ENCODE results near the gene TKFC. TPM values are rescaled to one million over a fixed set of nuclear protein-coding genes. Genes with fewer than 3 reads are reported as not detected.

The TKFC gene
- total RNA-seq, 1 donor from 2014 or later, result 32.1 TPM

DNA sequence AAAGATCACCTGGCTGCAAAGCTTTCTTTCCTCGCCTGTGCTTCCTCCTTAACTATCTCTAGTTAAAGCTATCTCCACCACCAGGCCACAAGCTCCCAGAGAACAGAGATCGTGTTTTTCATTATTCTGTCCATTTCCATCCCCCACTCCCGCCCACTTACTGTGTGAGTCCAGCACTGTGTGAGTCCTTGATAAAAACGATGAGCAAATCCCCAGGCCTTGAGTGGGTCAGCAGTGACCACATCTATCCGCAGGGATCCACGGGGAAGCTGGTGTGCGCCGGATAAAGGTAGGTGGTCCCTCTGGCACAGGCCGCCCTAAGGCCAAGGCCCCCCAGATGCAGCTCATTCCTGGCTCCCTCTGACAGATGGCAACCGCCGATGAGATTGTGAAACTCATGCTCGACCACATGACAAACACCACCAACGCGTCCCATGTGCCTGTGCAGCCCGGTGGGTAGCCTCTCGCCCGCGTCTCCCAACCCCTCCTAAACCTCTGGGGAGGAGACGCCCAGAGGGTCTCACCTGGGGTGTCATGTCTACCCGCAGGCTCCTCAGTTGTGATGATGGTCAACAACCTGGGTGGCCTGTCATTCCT lies 9.3 kb downstream of the TKFC start:
- no peak for ATAC-seq
- H3K9me3 ChIP-seq, result no peaks in the 10 kb centered on the region
- no peak overlapping the region for H3K27ac ChIP-seq
- H3K27me3 ChIP-seq, result no peaks in the 10 kb centered on the region
- H3K4me3 ChIP-seq, result no peak overlapping the region
- no peaks in the 10 kb centered on the region for H3K4me1 ChIP-seq
- no peak for DNase-seq
- intact Hi-C loops (cut with DNase I), result no loop called here
- TF ChIP-seq, protein P1, sequence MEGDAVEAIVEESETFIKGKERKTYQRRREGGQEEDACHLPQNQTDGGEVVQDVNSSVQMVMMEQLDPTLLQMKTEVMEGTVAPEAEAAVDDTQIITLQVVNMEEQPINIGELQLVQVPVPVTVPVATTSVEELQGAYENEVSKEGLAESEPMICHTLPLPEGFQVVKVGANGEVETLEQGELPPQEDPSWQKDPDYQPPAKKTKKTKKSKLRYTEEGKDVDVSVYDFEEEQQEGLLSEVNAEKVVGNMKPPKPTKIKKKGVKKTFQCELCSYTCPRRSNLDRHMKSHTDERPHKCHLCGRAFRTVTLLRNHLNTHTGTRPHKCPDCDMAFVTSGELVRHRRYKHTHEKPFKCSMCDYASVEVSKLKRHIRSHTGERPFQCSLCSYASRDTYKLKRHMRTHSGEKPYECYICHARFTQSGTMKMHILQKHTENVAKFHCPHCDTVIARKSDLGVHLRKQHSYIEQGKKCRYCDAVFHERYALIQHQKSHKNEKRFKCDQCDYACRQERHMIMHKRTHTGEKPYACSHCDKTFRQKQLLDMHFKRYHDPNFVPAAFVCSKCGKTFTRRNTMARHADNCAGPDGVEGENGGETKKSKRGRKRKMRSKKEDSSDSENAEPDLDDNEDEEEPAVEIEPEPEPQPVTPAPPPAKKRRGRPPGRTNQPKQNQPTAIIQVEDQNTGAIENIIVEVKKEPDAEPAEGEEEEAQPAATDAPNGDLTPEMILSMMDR (IDR thresholded peaks at IDR 0.05), result no peak
- H3K36me3 ChIP-seq, result no peaks in the 10 kb centered on the region

DNA sequence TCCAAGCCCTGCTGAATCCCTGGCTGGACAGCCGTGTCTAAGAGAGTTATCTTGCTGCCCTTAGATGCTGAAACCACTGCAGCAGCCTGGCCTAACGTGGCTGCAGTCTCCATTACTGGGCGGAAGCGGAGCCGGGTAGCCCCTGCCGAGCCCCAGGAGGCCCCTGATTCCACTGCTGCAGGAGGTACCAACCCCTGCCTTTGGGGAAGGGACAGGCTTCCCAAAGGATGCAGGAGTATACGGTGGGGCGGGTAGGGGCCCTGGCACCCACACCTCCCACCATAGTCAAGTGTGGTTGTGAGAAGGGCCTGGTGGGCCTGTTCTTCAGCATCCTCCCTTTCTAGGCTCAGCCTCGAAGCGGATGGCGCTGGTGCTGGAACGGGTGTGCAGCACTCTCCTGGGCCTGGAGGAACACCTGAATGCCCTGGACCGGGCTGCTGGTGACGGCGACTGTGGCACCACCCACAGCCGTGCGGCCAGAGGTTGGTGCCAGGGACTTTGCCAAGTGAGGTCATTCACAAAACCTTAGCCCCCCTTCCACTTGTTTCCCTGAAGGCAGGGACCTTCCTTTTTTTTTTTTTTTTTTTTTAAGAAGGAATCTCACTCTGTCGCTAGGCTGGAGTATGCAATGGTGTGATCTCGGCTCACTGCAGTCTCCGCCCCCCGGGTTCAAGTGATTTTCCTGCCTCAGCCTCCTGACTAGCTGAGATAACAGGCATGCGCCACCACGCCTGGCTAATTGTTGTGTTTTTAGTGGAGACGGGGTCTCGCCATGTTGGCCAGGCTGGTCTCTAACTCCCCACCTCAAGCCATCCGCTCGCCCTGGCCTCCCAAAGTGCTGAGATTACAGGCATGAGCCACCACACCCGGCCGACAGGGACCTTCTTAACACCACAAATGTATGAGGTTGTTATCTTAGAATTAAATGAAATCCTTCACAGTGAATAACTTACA lies 11.0 kb downstream of the TKFC start:
- no peaks in the 10 kb centered on the region for H3K27me3 ChIP-seq
- DNase-seq, result no peak
- no peaks in the 10 kb centered on the region for H3K9me3 ChIP-seq
- H3K27ac ChIP-seq, result no peak overlapping the region
- TF ChIP-seq, protein P1 (IDR thresholded peaks at IDR 0.05), result no peak
- H3K4me3 ChIP-seq, result no peak overlapping the region
- intact Hi-C loops (cut with DNase I), result no loop called here
- H3K4me1 ChIP-seq, result no peaks in the 10 kb centered on the region
- no peak for ATAC-seq
- peaks cover 6% of the 10 kb centered on the region for H3K36me3 ChIP-seq

DNA sequence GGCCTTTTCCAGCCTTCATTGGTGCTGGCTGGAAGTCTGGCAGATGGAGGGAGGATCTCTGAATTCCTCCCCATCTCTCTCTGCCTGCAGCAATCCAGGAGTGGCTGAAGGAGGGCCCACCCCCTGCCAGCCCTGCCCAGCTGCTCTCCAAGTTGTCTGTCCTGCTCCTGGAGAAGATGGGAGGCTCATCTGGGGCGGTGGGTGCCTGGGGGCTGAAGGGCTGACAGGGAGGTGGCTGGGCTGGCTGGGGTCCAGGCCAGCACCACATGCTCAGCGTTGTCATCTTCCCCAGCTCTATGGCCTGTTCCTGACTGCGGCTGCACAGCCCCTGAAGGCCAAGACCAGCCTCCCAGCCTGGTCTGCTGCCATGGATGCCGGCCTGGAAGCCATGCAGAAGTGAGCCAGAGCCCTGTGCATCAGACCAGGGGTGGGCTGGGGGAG lies 12.2 kb downstream of the TKFC start:
- Histone ChIP-seq H3K9me3 (no peaks in the 10 kb centered on the region), H3K36me3 (peaks cover 17% of the 10 kb centered on the region), H3K4me3 (no peak overlapping the region), H3K4me1 (no peaks in the 10 kb centered on the region), H3K27me3 (no peaks in the 10 kb centered on the region), H3K27ac (peak overlapping the region; percentile 19)
- DNase-seq (no peak), ATAC-seq (no peak)
- intact Hi-C loops (cut with DNase I), result no loop called here
- TF ChIP-seq, protein P1 (IDR thresholded peaks at IDR 0.05), result no peak

DNA sequence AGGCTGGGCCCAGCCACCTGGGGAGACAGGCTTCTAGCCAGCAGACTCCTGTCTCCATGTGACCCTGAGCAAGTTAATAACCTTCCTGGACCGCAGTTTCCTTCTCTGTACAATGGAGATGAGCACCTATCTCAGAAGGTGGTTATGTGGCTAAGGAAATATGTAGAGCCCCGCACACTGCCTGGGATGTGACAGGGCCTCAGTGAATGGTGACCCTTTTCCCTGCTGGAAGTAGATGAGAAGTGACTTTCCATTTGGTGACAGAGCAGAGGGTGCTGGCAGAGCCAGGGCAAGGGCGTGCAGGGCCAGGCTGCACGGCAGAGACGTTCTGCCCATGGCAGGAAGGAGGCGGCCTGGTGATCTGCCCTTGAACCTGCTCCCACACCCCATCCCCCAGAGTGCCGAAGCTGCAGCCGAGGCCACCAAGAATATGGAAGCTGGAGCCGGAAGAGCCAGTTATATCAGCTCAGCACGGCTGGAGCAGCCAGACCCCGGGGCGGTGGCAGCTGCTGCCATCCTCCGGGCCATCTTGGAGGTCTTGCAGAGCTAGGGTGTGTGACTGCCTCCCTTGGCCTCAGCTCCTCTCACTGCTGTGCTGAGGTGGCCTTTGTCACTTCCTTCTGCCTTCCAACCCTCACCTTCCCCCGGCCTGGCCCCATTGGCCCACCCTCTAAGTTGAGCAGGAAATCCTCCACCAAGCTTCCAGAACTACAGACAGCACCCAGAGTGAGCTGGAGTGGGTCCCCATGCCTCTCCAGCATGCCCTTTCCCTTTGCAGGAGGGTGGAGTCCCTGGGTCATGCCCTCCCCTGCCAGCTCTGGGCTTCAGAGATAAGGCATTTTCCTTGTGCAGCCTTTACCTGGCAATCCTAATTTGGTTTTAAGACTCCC lies 13.2 kb downstream of the TKFC start:
- Histone ChIP-seq H3K36me3 (peaks cover 26% of the 10 kb centered on the region), H3K27ac (peak overlapping the region; percentile 19), H3K4me3 (no peak overlapping the region), H3K4me1 (no peaks in the 10 kb centered on the region), H3K9me3 (no peaks in the 10 kb centered on the region), H3K27me3 (no peaks in the 10 kb centered on the region)
- no peak for ATAC-seq
- intact Hi-C loops (cut with DNase I), result no loop called here
- DNase-seq, result no peak
- TF ChIP-seq, protein P1 (IDR thresholded peaks at IDR 0.05), result no peak

DNA sequence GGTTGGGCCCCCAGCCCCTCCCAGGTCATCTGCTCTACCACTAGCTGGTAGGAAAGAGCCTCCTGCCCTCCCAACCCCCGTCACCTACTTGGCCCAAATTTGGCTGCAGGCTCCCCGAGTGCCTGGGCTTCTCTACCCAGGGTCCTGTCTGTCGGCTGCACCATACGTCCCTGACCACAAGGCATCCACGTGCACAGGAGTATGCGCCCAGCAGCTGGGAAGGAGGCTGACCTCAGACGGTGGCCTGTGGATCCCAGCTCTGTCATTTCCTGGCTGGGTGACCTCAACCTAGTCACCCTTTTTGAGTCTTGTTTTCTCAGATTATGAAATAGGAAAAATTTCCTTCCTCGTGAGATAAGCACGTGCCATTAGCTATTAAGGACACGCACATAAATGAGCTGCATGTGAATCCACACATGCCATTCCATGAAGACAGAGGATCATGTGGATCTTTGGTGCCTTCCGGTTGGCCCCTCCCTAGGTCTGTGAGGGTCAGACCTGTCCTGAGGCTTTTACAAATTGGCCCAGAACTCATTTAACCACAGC lies 15.0 kb downstream of the TKFC start:
- H3K4me1 ChIP-seq, result no peaks in the 10 kb centered on the region
- ATAC-seq (peak; percentile 58), DNase-seq (peak; percentile 64)
- H3K4me3 ChIP-seq, result no peak overlapping the region
- no peaks in the 10 kb centered on the region for H3K9me3 ChIP-seq
- intact Hi-C loops (cut with DNase I), result no loop called here
- H3K36me3 ChIP-seq, result peaks cover 42% of the 10 kb centered on the region
- peak overlapping the region; percentile 68 for H3K27ac ChIP-seq
- no peaks in the 10 kb centered on the region for H3K27me3 ChIP-seq
- TF ChIP-seq, protein P1 (IDR thresholded peaks at IDR 0.05), result no peak
